Sciatic nerve (tissue), 2 donors: Measurements from ENCODE around the gene SPTBN1. TPM values are rescaled to one million over a fixed set of nuclear protein-coding genes. Genes with fewer than 3 reads are reported as not detected.

Source experiments
- ATAC-seq: fragments of 200-7000 bp; cut with Tn5 transposase; one replicate; pipeline ENCODE4 v1.9.1; 2020; ENCODE audit warnings: mild to moderate bottlenecking, moderate library complexity
- DNase-seq: peaks from one replicate; pipeline ENCODE4 v3.0.0-alpha.2; 2020; ENCODE audit warnings: low spot score
- intact Hi-C: fragments of 100-400 bp; cut with DNase I; formaldehyde crosslinking; loops from one replicate; pipeline ENCODE4 v1.14.2; 2022
- total RNA-seq: library from RNA; stranded (reverse); fragmentation: NEBNext Ultra II Directional; extraction: Animal tissue kit (Norgen Biotek cat#: 25700); gene quantifications from one replicate; pipeline ENCODE4 v1.2.1, GENCODE V29; 2021
- donor health status: DM: no; HTN: no; CAD: no.
- donor health status: DM: no; HTN: no; CAD: no.

Gene SPTBN1
- total RNA-seq, 1 donor from 2014 or later, result 1,016 TPM

GRCh38 chr2:54630858-54631497 lies 174.9 kb downstream of the SPTBN1 start:
- DNase-seq (no peak), ATAC-seq (peak; percentile 4)
- intact Hi-C loops, result no loop called here

GRCh38 chr2:54631755-54632154 lies 175.6 kb downstream of the SPTBN1 start:
- DNase-seq (no peak), ATAC-seq (no peak)
- intact Hi-C loops, result no loop called here

GRCh38 chr2:54632733-54633692 lies 176.9 kb downstream of the SPTBN1 start:
- intact Hi-C loops, result no loop called here
- DNase-seq, result no peak
- ATAC-seq, result peak; percentile 27

DNA sequence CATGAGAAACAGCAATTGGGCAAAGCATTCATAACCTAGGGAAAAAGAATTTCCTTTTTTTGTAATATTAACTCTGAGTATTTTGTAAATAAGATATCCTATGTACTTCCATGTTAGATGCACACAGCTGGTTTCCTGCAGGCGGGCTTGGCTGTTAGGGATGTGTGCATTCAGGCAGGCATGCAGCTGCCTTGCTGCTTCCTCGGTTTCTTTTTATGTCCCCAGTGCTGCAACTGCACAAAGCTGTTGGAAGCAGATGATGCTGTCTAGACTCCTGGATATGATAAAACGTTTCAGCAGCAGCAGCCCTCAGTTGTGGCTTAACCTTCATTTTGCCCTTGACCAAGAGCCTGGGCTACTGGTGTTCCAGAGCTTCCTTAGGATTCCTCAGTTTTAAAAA lies 177.9 kb downstream of the SPTBN1 start:
- DNase-seq, result no peak
- no peak for ATAC-seq
- intact Hi-C loops, result no loop called here

DNA sequence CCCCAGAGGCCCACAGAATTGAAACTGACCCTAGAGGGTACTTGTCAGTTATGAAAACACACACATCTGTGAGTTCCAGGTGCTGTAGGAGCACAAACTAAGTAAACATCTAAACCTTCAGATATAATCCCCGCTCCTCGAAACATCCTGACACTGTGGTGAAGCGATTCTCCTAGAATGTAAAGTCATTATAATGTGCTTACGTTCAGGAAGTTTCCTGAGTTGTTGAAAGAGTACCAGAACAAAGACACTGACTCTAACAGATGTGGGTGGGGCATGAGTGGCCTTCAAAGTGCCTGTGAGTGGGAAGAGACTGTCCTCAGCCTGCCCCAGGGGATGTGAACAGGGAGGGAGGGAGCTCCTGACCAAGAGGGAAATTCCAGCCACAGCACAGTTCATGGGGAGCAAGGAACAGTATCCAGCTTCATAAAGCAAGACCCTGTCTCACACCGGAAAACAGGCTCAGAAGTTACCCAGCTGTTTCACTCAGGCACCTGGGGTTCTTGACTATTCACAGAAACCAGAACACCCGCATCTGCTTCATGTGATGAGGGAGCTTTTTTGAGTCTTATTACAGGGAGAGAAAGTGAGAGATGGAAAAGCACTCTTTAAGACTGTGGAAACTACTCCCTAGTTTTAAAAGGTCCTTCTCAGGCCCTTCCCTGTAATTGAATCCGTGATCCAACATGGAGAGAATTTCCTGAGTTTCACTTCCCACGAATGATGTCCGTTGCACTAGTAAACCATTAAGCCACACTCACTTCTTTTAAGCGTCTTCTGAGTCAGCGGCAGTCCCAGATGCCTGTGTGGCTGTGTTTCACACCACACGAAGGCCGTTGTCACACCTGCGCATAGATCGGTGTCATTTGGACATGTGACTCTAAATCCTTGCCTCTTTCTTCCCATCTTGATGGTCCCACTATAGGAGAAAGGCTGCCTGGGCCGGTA lies 178.7 kb downstream of the SPTBN1 start:
- ATAC-seq (peak; percentile 66), DNase-seq (no peak)
- intact Hi-C loops, result no loop called here

DNA sequence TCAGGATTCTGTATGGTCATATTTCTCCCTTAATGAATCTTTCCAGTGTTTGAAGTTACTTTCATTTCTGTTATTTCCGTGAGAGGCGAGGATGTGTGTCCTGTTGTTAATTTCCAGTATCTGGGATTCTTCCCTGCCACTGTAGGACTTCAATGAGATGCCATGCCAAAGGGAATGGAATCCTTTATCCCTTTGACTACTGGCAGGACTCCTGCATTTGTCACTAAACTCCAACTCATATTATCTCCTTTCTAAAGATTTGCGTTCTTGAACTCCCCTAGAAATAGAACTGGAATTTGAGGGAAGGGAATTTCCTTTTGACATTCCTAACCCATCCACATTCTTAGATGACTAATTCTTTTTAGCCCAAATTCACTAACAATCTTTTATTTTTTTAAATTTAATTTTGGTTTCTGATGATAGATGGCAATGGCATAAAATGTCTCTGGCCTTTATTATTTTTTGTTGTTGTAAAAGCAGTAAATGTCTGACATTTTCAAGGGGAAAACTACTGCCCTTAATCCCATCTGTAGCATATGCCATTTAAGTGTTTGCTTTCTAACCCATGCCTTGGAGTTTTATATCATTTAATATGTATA lies 179.5 kb downstream of the SPTBN1 start:
- intact Hi-C loops, result no loop called here
- ATAC-seq (no peak), DNase-seq (no peak)

DNA sequence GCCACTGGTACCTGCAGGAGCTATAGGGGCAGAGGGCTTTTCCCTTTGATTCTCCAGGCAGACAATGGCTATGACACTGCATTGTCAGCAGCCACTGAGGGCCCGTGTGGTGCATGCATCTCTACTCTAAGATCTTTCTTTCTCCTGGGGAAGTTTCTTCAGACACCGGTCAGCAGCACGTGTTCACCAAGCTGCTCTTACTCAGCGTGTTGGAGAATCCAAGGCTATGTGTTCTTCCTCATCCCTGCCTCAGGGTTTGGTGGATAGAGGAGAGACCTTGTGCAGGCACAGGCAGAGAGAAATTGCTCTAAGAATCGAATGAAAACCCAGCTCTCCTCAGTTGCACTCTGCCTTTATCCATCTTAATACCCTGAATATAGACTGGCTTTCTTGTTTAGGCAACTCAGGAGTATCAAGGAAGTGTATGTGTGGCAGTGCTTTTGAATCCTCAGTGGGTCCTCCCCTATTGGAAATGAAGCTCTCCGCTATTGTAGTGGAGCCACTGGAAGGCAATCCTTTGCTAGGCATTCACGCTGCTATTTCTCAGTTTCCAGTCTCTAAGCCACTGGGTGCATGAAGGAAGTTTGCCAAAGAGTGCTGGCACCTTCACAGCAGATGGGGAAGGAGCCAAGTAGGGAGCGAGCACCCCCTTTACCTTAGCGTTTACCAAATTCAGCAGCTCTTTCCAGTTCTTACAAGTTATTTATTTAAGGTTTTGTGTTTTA lies 180.4 kb downstream of the SPTBN1 start:
- no peak for ATAC-seq
- intact Hi-C loops, result no loop called here
- no peak for DNase-seq

GRCh38 chr2:54638103-54638502 lies 182.0 kb downstream of the SPTBN1 start:
- intact Hi-C loops, result no loop called here
- DNase-seq, result no peak
- no peak for ATAC-seq

DNA sequence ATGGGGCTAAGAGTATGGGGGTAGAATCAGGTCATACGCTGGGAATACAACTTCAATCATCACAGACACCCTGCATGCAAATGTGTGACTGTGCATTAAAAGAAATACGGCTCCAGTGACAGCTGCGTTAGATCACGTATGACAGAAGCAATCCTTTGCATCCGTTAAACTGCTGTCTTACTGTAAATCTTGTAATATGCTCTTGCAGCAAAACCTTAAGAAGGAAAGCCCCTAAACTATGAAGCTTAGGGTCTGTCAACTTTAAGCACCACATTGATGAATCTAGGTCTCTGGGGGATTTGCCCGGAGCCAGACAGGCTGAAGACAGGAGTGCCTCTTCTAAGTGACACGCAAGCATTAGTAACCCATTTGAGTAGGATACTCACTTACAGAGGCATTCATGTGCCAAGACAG lies 182.7 kb downstream of the SPTBN1 start:
- DNase-seq (no peak), ATAC-seq (no peak)
- intact Hi-C loops, result no loop called here

- DNase-seq (no peak), ATAC-seq (no peak)
- intact Hi-C loops, result no loop called here
Measured at GRCh38 chr2:54639609-54640008, 183.5 kb downstream of the SPTBN1 start.

- ATAC-seq, result no peak
- DNase-seq, result no peak
- intact Hi-C loops, result no loop called here
Measured at GRCh38 chr2:54640834-54641540, 184.9 kb downstream of the SPTBN1 start.

DNA sequence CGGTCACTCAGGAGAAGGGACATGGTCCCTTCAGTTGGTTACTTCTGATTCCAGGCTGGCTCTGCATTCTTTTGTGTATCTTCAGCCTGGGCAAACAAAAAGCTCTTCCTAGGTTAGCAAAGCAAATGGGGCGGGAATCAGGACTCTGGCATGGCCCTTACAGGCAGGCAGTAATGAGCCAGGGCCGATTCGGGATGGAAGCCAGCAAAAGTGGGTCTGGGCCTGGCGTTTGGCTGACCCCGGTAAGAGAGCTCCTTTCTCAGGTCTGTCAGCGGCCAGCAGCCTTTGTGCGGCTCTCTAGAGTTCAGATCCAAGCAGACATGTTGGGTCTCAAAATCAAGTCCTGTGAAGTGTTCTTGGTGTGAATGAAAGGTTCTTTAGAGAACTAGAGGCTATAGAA lies 185.9 kb downstream of the SPTBN1 start:
- intact Hi-C loops, result no loop called here
- ATAC-seq (no peak), DNase-seq (no peak)

DNA sequence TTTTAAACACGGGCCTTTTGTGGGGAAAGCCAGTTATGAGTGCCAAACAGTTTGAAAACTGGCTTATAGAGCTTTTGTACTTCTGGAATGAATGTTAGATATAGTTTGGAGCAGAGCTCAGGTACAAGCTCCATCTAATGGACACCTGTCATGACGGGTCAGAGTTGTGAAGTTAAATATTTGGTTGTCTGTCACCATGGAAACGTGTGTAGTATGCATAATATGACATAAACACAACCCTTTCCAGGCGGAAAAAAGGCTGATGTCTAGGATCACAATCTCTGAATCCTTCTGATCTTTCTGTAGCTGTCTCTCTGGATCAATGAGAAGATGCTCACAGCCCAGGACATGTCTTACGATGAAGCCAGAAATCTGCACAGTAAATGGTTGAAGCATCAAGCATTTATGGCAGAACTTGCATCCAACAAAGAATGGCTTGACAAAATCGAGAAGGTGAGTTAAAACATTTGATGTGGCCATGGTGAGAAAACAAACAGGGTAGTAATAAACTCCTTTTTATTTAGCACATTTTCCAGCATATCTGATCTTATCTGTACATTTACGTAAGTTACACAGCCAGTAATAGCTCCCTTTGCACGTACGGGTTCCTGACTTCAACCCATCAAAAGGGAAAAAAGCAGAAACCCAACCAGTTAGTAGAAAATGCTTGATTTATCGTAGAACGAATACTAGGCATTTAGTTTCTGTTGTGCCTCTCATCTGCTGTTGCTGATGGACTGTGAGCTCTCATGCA lies 186.7 kb downstream of the SPTBN1 start:
- intact Hi-C loops, result no loop called here
- ATAC-seq (no peak), DNase-seq (no peak)

- ATAC-seq, result no peak
- intact Hi-C loops, result no loop called here
- no peak for DNase-seq
Measured at GRCh38 chr2:54644236-54644635, 188.1 kb downstream of the SPTBN1 start.

- ATAC-seq (no peak), DNase-seq (no peak)
- intact Hi-C loops, result no loop called here
Measured at GRCh38 chr2:54646170-54646927, 190.2 kb downstream of the SPTBN1 start.

- ATAC-seq, result no peak
- intact Hi-C loops, result no loop called here
- DNase-seq, result no peak
Measured at GRCh38 chr2:54648256-54648655, 192.1 kb downstream of the SPTBN1 start.
